GM19238 (cell line): ENCODE data around the gene BCKDK.
"Not testable (repeated sequence)": the region's sequence is repeated elsewhere in the genome, so short reads cannot be mapped to it uniquely, and the experiment has no call there.

Experiments
- DNase-seq: peaks from one replicate; pipeline ENCODE4 v3.0.0; 2011; ENCODE audit warnings: low spot score; ENCODE audit not compliant: insufficient read length

BCKDK gene

DNA sequence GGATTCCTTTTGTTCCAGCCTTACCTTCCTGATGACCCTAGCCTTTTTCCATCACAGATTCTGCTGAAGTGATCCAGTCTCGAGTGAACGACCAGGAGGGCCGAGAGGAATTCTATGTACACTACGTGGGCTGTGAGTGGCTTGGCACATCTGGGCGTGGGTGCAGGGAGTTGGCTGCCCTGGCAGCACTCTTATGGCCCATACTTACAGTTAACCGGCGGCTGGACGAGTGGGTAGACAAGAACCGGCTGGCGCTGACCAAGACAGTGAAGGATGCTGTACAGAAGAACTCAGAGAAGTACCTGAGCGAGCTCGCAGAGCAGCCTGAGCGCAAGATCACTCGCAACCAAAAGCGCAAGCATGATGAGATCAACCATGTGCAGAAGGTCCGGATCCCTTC, 11.9 kb downstream of the BCKDK start:
- DNase-seq: no peak

GRCh38 chr16:31125844-31126243, 17.7 kb downstream of the BCKDK start:
- DNase-seq: no peak

GRCh38 chr16:31127182-31127581, 19.0 kb downstream of the BCKDK start:
- no peak for DNase-seq

- no peak for DNase-seq
Observed at GRCh38 chr16:31128711-31129567, 20.8 kb downstream of the BCKDK start.

- DNase-seq: no peak
Observed at GRCh38 chr16:31129568-31130335, 21.6 kb downstream of the BCKDK start.

DNA sequence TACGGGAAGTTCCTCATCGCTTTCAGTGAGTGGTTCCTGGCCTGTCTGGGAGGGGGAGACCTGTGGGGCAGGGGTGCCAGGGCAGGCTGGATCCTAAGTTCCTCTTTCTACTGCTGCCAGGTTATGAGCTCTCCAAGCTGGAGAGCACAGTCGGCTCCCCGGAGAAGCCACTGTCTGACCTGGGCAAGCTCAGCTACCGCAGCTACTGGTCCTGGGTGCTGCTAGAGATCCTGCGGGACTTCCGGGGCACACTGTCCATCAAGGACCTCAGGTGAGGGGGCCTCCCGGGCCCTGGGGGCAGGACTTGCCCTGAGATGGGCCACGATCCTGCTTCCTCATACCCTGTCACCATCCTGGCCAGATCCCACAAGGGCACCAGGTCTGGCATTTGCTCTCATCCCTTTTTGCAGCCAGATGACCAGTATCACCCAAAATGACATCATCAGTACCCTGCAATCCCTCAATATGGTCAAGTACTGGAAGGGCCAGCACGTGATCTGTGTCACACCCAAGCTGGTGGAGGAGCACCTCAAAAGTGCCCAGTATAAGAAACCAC, 22.2 kb downstream of the BCKDK start:
- DNase-seq: no peak

DNA sequence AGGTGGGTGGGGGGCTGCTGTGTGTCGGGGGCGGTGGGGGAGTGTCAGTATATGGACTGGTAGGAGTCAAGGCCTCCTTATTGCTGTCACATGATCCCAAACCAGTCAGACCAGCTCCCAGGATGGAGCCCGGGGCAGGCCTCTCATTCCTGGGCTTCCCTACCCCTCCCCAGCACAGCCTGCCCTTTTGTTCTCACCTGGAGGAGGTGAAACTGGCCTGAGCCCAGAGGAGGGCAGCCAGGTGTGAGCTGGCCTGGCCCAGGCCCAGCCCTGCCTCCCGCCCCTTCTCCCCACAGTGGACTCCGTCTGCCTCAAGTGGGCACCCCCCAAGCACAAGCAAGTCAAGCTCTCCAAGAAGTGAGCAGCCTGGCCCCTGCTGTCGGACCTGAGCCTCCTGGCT, 22.7 kb downstream of the BCKDK start:
- no peak for DNase-seq

- DNase-seq: no peak
Observed at GRCh38 chr16:31131416-31131815, 23.2 kb downstream of the BCKDK start.

DNA sequence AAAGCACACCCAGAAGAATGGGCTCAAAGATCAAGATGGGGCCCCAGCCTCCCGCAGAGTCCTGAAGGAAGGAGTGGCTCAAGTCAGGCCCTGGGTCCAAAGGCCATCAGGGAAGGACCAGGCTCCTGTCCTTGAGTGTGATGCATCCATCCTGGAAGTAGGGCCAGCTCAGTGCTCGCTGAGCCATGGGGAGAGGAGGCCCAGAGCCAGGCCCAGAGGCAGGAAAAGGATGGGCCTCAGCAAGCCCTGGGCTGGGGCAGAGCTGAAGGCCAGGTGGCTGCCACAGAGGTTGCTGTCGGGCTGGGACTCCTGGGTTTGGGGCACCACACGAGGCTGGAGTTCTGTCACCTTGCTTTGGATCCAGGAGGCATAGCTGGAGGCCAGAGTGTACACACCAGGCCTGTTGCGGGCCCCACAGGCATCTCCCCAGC, 23.7 kb downstream of the BCKDK start:
- DNase-seq: no peak

GRCh38 chr16:31132303-31132979, 24.3 kb downstream of the BCKDK start:
- no peak for DNase-seq

DNA sequence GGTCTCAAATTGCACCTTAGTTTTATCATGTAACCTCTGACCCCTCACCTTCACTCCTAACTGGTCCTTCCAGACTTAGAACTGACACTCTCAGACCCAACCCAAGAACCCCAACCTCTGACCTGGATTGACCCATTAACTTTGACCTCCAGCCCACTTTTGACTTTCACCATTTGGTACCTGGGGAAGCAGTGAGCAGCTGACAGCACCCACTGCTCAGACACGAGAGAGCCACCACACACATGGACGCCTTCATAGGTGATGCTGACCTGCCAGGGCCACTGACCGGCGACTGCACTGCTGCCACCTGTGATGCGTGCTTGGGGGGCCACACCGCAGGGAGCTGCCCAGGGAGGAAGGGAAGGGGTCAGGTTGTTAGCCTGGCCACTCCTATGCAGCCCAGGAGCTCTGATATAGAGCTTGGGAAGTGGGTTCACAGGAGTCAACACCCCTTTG, 24.9 kb downstream of the BCKDK start:
- no peak for DNase-seq

- DNase-seq: no peak
Observed at GRCh38 chr16:31134091-31134571, 25.9 kb downstream of the BCKDK start.

DNA sequence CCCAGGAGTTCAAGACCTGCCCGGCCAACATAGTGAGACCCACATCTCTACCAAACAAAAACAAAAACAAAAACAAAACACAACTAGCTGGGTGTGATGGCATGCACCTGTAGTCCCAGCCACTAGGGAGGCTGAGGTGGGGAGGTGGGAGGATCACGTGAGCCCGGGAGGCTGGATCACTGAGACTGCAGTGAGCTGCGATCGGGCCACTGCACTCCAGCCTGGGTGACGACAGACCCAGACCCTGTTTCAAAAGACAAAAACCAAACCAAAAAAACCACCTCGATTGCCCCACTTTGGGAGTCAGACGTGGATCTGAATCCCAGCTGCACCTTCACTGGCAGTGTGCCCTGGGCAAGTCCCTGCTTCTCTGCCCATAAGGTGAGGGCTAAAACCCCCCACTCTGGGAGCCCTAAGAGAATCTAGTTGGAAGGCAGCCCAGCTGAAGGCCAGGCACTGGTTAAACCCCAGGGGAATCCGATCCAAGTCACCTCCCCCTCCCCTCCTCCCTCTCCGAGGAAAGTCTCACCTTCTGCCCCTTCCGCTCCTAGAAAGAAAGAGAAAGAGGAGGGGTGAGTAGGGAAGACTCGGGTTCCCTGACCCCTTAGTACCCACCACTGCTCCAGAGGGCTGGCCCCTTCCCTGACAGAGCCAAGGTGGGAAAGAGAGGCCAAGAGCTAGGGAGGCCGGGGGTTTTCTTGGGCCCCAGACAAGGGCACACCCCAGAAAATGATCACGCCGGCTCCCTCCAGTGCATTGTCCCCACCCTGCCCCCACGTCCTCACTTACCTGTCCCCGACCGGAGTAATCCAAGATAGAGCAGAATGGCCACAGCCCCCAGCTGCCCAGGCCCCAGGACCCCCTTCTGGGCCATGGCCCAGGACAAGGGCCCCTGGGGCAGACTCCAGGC, 26.7 kb downstream of the BCKDK start:
- no peak for DNase-seq

GRCh38 chr16:31135535-31136286, 27.5 kb downstream of the BCKDK start, which contains the start of gene PRSS8:
Gene PRSS8 (minus strand): TSS chr16:31135727. CDS start chr16:31135498, 229 bp downstream.
- no peak for DNase-seq

DNA sequence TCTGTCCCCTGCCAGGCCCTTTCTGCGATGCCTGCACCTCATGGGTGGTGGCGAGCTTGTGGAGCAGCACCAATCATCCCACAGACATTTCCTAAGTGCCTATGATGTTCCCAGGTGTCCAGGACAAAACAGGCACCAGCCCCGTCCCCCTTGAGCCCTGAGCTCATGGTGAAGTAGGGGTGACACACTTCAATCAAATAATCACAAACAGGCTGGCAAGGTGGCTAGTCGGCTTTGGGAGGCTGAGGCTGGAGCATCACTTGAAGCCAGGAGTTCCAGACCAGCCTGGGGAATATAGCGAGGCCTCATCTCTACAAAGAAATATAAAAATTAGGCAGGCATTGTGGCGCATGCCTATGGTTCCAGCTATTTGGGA, 28.1 kb downstream of the BCKDK start:
- DNase-seq: no peak

DNA sequence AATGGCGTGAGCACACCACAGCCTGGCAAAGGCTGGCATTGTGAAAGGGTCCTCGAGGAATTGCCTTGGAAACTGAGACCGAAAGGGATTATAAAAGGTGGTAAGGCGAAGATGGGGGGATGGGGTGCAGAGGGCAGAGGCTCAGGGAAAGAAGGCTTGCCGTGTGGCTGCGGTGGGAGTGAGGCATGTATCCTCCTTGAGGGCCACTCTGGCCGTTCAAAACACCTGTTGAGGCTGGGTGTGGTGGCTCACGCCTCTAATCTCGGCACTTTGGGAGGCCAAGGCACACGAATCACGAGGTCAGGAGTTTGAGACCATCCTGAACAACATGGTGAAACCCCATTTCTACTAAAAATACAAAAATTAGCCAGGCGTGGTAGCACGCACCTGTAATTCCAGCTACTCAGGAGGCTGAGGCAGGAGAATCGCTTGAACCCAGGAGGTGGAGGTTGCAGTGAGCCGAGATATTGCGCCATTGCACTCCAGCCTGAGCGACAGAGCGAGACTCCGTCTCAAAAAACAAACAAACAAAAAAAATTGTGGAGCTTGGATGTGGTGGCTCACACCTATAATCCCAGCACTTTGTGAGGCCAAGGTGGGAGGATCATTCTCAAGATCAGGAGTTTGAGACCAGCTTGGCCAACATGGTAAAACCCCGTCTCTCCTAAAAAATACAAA, 28.8 kb downstream of the BCKDK start:
- DNase-seq: not testable (repeated sequence)

- DNase-seq: no peak
Observed at GRCh38 chr16:31138621-31139578, 30.7 kb downstream of the BCKDK start.

DNA sequence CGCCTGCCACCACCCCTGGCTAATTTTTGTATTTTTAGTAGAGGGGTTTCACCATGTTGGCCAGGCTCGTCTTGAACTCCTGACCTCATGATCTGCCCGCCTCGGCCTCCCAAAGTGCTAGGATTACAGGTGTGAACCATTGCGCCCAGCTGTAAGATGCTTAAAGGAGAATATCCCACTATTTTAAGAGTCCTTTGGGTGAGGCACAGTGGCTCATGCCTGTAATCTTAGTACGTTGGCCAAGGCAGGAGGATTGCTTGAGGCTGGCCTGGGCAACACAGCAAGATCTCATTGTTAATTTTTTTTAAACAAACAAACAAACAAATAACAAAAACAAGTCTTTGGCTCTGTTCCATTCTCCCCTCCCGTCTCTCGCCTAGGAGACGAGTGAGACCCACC, 32.9 kb downstream of the BCKDK start:
- DNase-seq: not testable (repeated sequence)
